ENCODE measurements around the gene POU2AF1. TPM values are rescaled to one million over a fixed set of nuclear protein-coding genes. Genes with fewer than 3 reads are reported as not detected.

The POU2AF1 gene, protein sequence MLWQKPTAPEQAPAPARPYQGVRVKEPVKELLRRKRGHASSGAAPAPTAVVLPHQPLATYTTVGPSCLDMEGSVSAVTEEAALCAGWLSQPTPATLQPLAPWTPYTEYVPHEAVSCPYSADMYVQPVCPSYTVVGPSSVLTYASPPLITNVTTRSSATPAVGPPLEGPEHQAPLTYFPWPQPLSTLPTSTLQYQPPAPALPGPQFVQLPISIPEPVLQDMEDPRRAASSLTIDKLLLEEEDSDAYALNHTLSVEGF
- 100 to 1,000 TPM in 2 of 6 donors, 10 to 100 TPM in 4; 63.6 to 114 (median 89.3) TPM for polyA plus RNA-seq (ENCODE audit: low read depth in 6 of 6)

DNA sequence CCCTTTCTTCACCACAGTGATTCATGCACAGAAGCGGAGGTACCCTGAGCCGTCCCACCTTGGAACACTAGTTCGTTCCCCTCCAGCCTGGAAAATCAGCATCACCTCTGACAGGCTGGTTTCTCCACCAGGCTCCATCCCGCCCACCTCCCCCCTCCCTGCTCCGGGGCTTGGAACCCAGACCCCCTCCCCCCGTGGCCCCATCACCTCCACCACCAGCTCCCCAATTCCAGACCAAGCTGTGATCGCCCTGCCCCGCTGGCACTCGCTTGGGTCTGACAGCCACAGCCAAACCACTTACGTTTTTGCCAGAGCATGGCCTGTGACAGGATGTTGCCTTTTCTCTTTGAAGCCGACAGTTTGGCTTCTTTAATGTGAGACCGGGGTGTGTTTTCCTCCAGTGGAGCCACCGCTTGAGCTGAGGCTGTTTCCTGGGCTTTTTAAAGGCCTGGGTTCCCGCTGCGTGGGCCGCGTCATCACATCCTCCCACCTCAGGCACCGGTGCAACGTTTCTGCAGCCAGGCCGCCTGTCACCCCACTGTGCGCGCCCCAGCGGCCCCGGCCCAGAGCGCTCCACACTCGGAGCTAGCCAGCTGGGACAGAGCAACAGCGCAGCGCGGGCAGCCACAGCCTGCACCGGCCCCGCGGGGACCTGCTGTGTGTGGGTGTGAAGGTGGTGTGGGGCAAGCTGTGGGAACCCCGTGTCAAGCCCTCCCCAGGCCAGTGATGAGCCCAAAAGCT is at the start of gene POU2AF1:
Gene POU2AF1, minus strand, starts transcription at position 415 of the 741 bp plus-strand sequence. Its CDS starts 98 bp downstream, at position 317.
- Mint-ChIP-seq H3K36me3 (peaks cover 0 to 14% of the 10 kb centered on the region in 2 donors), H3K27ac (peak within 1 kb of the TSS; percentile 97 to 100 (median 100)), H3K9me3 (peaks cover 0 to 4% (median 0%) of the 10 kb centered on the region in 7 donors), H3K4me3 (peak within 1 kb of the TSS; percentile 96 to 100 (median 99)), H3K27me3 (no peaks in the 10 kb centered on the region), H3K4me1 (peaks cover 53 to 89% (median 82%) of the 10 kb centered on the region in 3 donors)
- ATAC-seq (ENCODE audit: low read depth in 2 of 2) (peak; percentile 76 to 78), DNase-seq (peak; percentile 92)

DNA sequence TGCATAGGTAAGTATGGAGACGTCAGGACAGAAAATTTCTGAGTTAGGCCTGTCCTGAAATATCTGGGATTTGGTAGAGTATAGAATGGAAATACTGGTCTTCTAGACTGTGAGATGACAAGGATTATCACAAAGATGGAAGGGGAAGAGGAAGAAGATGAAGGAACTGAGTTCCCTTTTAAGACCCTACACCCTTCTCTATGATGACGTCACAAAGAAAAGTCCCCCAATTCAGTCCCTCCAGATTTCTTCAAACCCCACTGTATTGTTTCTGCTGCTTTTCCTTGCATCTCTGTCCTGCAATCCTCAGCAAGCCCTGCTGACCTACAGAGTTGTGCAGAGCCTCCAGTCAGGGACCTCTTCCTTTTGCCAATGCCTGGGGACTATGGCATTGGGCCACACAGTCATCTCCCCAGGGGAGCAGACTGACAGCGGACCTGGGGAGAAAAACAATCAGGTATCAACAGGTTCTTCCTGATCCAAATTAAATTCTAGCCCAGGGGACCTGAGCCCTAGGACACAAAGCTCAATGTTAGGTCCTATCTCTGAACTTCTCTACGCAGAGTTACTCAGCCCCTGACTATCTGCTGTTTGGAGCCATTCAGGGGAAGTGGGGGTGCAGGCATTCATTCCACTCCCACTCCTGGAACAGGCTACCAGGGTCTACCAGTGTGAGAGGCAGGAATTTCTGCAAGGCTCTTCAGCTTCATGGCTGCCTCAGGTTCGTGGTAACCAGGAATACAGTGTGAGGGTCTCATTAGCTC is 49.2 kb upstream of the POU2AF1 start:
- H3K27ac Mint-ChIP-seq = no peak overlapping the region
- H3K9me3 Mint-ChIP-seq = no peaks in the 10 kb centered on the region
- peaks cover 2 to 11% (median 5%) of the 10 kb centered on the region in 3 donors for H3K4me1 Mint-ChIP-seq
- DNase-seq (no peak), ATAC-seq (ENCODE audit: low read depth in 2 of 2) (no peak)
- no peak overlapping the region for H3K4me3 Mint-ChIP-seq
- peaks cover 0 to 6% (median 4%) of the 10 kb centered on the region in 3 donors for H3K27me3 Mint-ChIP-seq
- H3K36me3 Mint-ChIP-seq = no peaks in the 10 kb centered on the region

DNA sequence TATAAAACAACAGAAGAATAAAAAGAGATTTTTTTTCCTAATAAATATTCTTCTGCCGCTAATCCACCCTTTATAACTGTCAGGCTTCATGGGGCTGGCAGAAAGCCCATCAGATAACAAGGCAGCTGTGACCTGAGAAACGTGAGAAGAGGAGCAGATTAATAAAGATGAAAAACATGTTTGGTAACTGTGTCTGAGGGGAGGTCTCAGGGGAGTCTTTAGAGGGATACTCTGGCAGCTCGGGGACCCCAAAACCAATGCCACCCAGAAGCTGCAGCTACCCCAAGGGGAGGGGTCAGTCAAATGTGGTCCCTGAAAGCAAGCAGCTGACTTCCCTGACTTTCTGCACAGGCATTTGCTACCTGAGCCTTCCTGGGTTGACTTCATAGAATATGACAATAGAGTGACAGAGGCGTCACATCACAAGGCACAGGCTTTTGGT is 48.4 kb upstream of the POU2AF1 start:
- H3K27ac Mint-ChIP-seq = peak overlapping the region in 3 of 6 donors; percentile 12 to 62 (median 20)
- H3K4me1 Mint-ChIP-seq = peaks cover 10 to 18% (median 13%) of the 10 kb centered on the region in 3 donors
- H3K27me3 Mint-ChIP-seq = peaks cover 0 to 6% (median 0%) of the 10 kb centered on the region in 3 donors
- H3K36me3 Mint-ChIP-seq = no peaks in the 10 kb centered on the region
- H3K4me3 Mint-ChIP-seq = no peak overlapping the region
- DNase-seq = no peak
- ATAC-seq (ENCODE audit: low read depth in 2 of 2) = no peak
- no peaks in the 10 kb centered on the region for H3K9me3 Mint-ChIP-seq

DNA sequence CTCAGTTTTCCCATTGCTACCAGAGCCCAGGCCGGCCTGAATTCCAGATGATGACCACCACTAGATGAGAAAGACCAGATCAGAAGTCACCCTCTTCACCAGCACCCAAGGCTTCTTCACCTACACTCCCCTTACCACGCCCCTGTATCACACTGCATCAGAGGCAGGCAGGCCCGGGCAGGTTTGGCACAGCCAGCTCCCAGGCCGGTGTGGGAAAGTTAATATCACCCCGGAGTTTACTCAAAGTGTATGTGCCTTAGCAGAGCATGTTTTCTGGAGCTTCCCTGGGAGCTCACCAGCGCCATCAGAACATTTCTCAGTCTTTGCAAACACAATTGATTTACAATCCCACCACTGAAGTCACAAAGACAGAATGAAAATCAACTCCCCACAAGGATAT is 47.5 kb upstream of the POU2AF1 start:
- DNase-seq = no peak
- peak overlapping the region in 1 of 6 donors; percentile 34 for H3K27ac Mint-ChIP-seq
- no peaks in the 10 kb centered on the region for H3K9me3 Mint-ChIP-seq

DNA sequence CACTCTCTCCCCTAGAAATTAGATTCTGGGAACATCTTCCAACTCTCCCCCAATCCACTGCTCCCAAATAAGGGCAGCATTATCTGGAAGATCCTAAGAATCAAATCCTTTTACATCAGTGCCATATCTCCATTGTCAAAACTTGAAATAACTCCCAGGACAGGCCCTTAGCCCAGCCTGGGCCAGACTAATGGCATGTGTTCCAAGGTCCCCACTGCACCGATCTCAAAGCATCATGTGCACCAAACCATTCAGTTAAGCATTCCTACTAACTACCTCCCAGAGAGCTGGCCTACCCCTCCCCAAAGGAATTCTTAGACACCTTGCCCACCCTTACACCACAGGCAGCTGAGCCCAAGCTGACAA is 44.2 kb upstream of the POU2AF1 start:
- peaks cover 53 to 55% (median 53%) of the 10 kb centered on the region in 3 donors for H3K4me1 Mint-ChIP-seq
- DNase-seq = no peak
- peak in 1 of 2 donors; percentile 2 for ATAC-seq (ENCODE audit: low read depth in 2 of 2)
- H3K27me3 Mint-ChIP-seq = no peaks in the 10 kb centered on the region
- H3K36me3 Mint-ChIP-seq = no peaks in the 10 kb centered on the region
- peak overlapping the region in 1 of 8 donors; percentile 30 for H3K4me3 Mint-ChIP-seq
- no peaks in the 10 kb centered on the region for H3K9me3 Mint-ChIP-seq
- H3K27ac Mint-ChIP-seq = peak overlapping the region in 4 of 6 donors; percentile 21 to 87 (median 72)

More for the DNA sequence above, 47.5 kb upstream of the POU2AF1 start:
- Mint-ChIP-seq H3K4me1 (peaks cover 19 to 24% (median 21%) of the 10 kb centered on the region in 3 donors), H3K27me3 (peaks cover 0 to 2% (median 0%) of the 10 kb centered on the region in 3 donors), H3K4me3 (no peak overlapping the region), H3K36me3 (no peaks in the 10 kb centered on the region)
- no peak for ATAC-seq (ENCODE audit: low read depth in 2 of 2)

DNA sequence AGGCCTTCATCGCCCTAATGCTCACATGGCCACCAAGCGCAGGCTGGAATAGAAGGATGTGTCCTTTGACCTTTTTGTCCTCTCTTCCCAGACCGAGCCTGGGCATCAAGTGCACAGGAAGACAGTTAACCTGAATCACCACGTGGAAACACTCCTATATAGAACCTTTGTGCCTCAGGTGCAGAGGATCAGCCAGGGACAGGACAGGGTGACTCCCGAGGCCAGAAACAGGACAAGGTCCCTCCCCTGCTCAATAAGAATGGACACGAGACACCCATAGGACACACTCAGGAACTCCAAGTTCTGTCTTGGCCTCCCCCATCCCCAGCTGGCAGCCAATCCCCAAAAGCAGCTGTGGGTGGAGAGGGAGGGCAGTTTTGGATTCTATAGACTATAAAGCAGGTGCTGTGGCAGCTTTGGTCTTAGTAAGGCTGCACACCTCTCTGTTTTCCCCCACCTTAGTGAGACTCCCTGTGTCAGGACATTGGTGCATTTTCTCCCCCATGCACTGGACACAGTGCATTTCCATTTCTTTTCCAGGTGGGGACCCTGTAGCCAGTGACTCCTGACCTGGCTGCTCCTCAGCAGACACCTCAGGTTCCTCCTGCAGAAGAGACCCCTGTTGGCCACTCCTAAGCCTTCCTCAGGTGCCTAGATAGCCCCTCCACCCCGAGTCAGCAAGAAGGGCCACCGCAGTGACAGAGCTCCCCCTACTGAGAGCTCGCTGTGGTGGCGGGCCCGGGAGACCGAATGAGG is 43.6 kb upstream of the POU2AF1 start:
- Mint-ChIP-seq H3K9me3 (no peaks in the 10 kb centered on the region), H3K4me3 (peak overlapping the region in 5 of 8 donors; percentile 30 to 77 (median 58)), H3K27me3 (no peaks in the 10 kb centered on the region), H3K4me1 (peaks cover 58 to 61% (median 59%) of the 10 kb centered on the region in 3 donors), H3K27ac (peak overlapping the region in 5 of 6 donors; percentile 21 to 87 (median 42)), H3K36me3 (no peaks in the 10 kb centered on the region)
- DNase-seq (peak; percentile 76), ATAC-seq (ENCODE audit: low read depth in 2 of 2) (peak; percentile 69 to 78)

DNA sequence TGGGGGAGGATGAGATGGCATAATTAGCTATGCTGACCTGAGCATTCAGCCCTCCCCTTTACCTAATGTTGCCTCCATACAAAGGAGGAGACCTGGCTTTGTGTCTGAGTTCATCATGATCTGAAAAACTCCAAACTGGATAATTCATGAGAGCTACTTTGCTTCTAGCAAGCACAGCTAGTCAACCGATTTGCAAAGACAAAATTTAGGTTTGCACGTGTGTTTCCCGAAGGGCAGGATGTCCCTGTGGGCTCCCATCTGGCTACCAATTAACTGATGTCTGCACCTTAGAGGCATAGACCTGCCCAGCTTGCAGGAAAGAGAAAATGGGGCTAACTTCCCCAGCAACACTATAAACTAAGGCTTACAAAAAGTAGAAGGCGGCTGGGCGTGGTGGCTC is 42.2 kb upstream of the POU2AF1 start:
- peaks cover 73 to 74% (median 73%) of the 10 kb centered on the region in 3 donors for H3K4me1 Mint-ChIP-seq
- peak overlapping the region in 3 of 6 donors; percentile 76 to 97 (median 85) for H3K27ac Mint-ChIP-seq
- no peaks in the 10 kb centered on the region for H3K9me3 Mint-ChIP-seq
- peak overlapping the region in 5 of 8 donors; percentile 1 to 82 (median 32) for H3K4me3 Mint-ChIP-seq
- no peaks in the 10 kb centered on the region for H3K27me3 Mint-ChIP-seq
- ATAC-seq (ENCODE audit: low read depth in 2 of 2) = no peak
- no peaks in the 10 kb centered on the region for H3K36me3 Mint-ChIP-seq
- no peak for DNase-seq

DNA sequence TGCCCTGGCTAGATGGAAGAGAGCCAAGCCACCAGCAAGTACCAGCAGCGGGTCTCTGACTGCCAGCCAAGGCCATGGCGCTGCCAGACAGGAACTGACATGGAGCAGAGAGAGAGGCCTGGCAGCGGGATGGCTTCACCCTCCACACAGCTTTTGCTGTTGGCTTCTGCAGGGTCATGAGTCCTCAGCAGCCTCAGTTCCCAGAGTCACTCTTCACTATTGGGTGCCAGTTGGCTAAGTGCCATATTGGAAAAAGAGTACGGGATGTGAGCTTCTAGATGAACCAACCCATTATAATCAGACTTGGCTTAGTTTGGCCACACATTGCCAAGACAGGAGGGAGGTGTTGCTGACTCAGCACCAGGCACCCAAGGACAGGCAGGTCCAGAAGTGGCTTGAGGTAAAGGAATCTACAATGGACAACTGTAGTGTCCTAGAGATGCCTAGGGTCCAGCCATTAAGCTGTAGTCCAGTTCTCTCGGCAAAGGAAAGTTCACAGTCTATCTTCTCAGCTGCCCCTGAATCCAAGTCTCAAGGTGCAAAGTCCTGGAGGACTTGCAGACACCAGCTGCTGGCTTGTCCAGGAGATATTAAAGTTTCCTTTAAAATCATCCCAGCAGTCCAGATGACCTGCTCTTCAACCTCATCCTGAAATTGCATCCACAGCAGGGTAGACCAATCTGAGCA is 40.7 kb upstream of the POU2AF1 start:
- Mint-ChIP-seq H3K27me3 (no peaks in the 10 kb centered on the region), H3K4me3 (peak overlapping the region in 6 of 8 donors; percentile 29 to 84 (median 72)), H3K36me3 (no peaks in the 10 kb centered on the region), H3K9me3 (no peaks in the 10 kb centered on the region), H3K27ac (peak overlapping the region; percentile 97 to 100 (median 99)), H3K4me1 (peaks cover 84 to 88% (median 87%) of the 10 kb centered on the region in 3 donors)
- DNase-seq = no peak
- ATAC-seq (ENCODE audit: low read depth in 2 of 2) = no peak

DNA sequence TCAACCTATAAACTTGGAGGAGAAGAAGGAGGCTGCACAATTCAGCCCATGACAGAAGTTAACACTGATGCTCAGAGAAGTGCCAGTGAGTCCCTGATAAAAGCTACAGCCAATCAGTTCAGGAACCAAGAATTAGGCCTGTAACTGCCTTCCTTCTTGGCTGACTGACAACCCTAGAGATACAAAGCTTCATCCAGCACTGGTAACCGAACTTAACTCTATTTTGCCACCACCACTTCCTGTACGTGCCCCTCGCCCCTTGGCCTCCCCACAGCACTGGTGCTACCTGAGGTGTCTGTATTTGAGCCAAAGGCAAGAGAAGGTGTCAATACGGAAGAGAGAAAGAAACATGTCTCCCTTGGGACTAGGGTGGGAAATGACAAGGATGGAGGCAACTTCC is 40.1 kb upstream of the POU2AF1 start:
- Mint-ChIP-seq H3K27me3 (no peaks in the 10 kb centered on the region), H3K27ac (peak overlapping the region; percentile 97 to 100 (median 99)), H3K4me3 (peak overlapping the region in 6 of 8 donors; percentile 35 to 90 (median 76)), H3K4me1 (peaks cover 90 to 94% (median 93%) of the 10 kb centered on the region in 3 donors), H3K9me3 (no peaks in the 10 kb centered on the region), H3K36me3 (no peaks in the 10 kb centered on the region)
- DNase-seq (no peak), ATAC-seq (ENCODE audit: low read depth in 2 of 2) (no peak)

DNA sequence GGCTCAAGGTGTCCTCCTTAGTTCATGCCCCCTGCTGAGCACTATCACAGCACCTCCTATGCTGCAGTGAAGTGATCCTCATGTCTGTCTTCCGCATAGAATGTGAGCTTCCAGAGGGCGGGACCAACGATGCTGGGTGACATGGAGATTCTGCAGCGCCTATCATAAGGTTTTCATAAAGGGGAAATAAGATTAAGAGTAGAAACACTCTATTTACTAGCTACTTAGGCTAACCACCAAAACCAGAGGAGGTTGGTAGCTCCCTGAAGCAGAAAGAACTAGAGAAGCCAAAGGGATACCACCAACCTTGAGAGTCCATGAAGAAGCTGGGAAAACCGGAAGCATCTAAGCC is 39.3 kb upstream of the POU2AF1 start:
- H3K4me1 Mint-ChIP-seq = peaks cover 94 to 100% (median 100%) of the 10 kb centered on the region in 3 donors
- peak overlapping the region in 7 of 8 donors; percentile 71 to 90 (median 83) for H3K4me3 Mint-ChIP-seq
- peak overlapping the region; percentile 97 to 100 (median 99) for H3K27ac Mint-ChIP-seq
- no peaks in the 10 kb centered on the region for H3K27me3 Mint-ChIP-seq
- no peak for DNase-seq
- peak; percentile 4 to 6 for ATAC-seq (ENCODE audit: low read depth in 2 of 2)
- no peaks in the 10 kb centered on the region for H3K36me3 Mint-ChIP-seq
- H3K9me3 Mint-ChIP-seq = no peaks in the 10 kb centered on the region

DNA sequence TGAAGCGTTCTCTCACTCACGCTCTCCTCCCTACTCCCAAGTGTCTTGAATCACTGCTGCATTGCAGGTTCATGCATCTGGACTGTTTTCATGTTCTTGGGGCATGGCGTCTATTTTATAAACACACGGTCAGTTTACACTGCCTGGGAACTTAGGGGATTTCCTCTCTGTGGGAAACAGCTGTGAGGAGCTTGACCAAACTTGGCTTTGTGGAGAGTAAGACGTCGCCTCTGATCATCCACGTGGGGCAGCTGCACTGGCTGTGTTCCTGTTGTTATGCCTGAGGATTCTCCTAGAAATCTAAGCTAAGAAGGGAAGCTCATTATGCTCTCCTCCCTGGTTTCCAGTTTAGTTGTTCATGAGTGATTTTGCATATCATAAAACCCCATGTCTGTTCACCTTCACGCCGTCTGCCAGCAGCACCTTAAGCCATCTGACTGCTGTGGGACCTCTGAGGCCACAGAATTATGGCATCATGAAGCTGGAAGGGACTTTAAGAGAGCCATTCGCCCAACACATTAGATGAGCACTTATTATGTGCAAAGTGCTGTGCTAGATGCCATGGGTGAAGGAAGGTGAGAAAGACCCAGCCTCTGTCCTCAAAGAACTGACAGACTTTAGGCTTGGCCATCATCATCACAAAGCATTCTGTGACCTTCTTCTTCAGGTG is 38.8 kb upstream of the POU2AF1 start:
- Mint-ChIP-seq H3K9me3 (no peaks in the 10 kb centered on the region), H3K27ac (peak overlapping the region; percentile 97 to 100 (median 99)), H3K36me3 (no peaks in the 10 kb centered on the region), H3K4me3 (peak overlapping the region; percentile 50 to 90 (median 84)), H3K4me1 (peaks cover 94 to 100% (median 99%) of the 10 kb centered on the region in 3 donors), H3K27me3 (no peaks in the 10 kb centered on the region)
- ATAC-seq (ENCODE audit: low read depth in 2 of 2) = peak; percentile 49 to 52
- peak; percentile 73 for DNase-seq

All from naive B cell (primary cell).